K562 (cell line): ENCODE data around the gene PPP6R3. TPM values are rescaled to one million over a fixed set of nuclear protein-coding genes. Genes with fewer than 3 reads are reported as not detected.

Experiments used
- ATAC-seq: fragments of 200-7000 bp; cut with Tn5 transposase; 3 replicates; pipeline ENCODE4 v1.9.1; 2020; ENCODE audit warnings: moderate library complexity
- BruUV-seq: library from RNA; stranded (reverse); fragments of 400-500 nt; replicated peaks from 2 replicates; lab custom pipeline; 2021; lab: Mats Ljungman, UMichigan
- CTCF ChIA-PET: fragments of 300-600 bp; formaldehyde crosslinking; extraction: SDS; loops from one replicate; lab custom pipeline; 2021; ENCODE audit warnings: low intra/inter-chr PET ratio; lab: Yijun Ruan, JAX
- POLR2A ChIA-PET: fragments of 300-600, 350-650 bp; sonication (Branson Sonifier 250); formaldehyde crosslinking; extraction: SDS; loops from one replicate; lab custom pipeline; 2021; ENCODE audit warnings: antibody characterized with exemption, inconsistent platforms; lab: Yijun Ruan, JAX
- DNase-seq, 4 experiments: peaks; one replicate each; pipeline versions ENCODE4 v3.0.0 to v3.0.0-alpha.2; 2011 to 2018; ENCODE audit warnings: low spot score in 3 of 4, mixed read lengths in 3 of 4; ENCODE audit errors: extremely low read depth in 1 of 4
- FAIRE-seq: peaks from 2 replicates; lab custom pipeline; 2011; peaks lifted over from hg19 to GRCh38; lab: Jason Lieb, UNC
- H2AFZ ChIP-seq: 2 replicates; pipeline ENCODE4 v1.6.0; 2011; ENCODE audit warnings: low read depth, low read length, control low read depth, inconsistent platforms
- H3K27ac ChIP-seq: fragments of 200-600 bp; 3 replicates; pipeline ENCODE4 v1.8.0; 2011; ENCODE audit warnings: low read depth, mild to moderate bottlenecking, control low read depth, inconsistent platforms, low read length, moderate library complexity, mixed read lengths; ENCODE audit errors: extremely low read depth
- H3K27me3 ChIP-seq, 2 experiments: fragments of 300-600 bp in 1 of 2; 2 replicates in 1 of 2; 3 replicates in 1 of 2; pipeline versions ENCODE4 v1.6.0 to v1.8.0; 2011; ENCODE audit warnings: inconsistent platforms in 2 of 2, low read length in 2 of 2, mild to moderate bottlenecking in 1 of 2, mixed read lengths in 1 of 2, moderate library complexity in 1 of 2; ENCODE audit not compliant: control insufficient read depth in 2 of 2, insufficient read depth in 2 of 2
- H3K36me3 ChIP-seq: fragments of 300-600 bp; 3 replicates; pipeline ENCODE4 v1.8.0; 2011; ENCODE audit warnings: mild to moderate bottlenecking, low read length, inconsistent platforms; ENCODE audit not compliant: control insufficient read depth, insufficient read depth
- H3K4me1 ChIP-seq, 2 experiments: fragments of 200-600 bp in 1 of 2; replicated peaks in 1 of 2; 2 replicates in 1 of 2; 3 replicates in 1 of 2; pipeline versions ENCODE4 v1.5.1 to v1.8.0; 2011; ENCODE audit warnings: inconsistent platforms in 2 of 2, low read length in 2 of 2, mild to moderate bottlenecking in 1 of 2, mixed read lengths in 1 of 2, moderate library complexity in 1 of 2; ENCODE audit not compliant: control insufficient read depth in 2 of 2, insufficient read depth in 2 of 2
- H3K4me2 ChIP-seq: 2 replicates; pipeline ENCODE4 v1.6.1; 2011; ENCODE audit warnings: low read length, control low read depth, inconsistent platforms, mixed read lengths; ENCODE audit not compliant: insufficient read depth
- H3K4me3 ChIP-seq: fragments of 200-600 bp; sonication (generic), shearing (Covaris generic); 2 replicates; pipeline ENCODE4 v1.5.1; 2016; ENCODE audit warnings: control low read depth, inconsistent platforms
- H3K79me2 ChIP-seq: fragments of 200-600 bp; 3 replicates; pipeline ENCODE4 v1.8.0; 2011; ENCODE audit warnings: low read length, inconsistent platforms; ENCODE audit not compliant: control insufficient read depth, insufficient read depth
- H3K9ac ChIP-seq, 2 experiments: 2 replicates each; pipeline versions ENCODE4 v1.6.0 to v1.6.1; 2011; ENCODE audit warnings: low read depth in 2 of 2, low read length in 2 of 2, control low read depth in 1 of 2, inconsistent platforms in 1 of 2, mild to moderate bottlenecking in 1 of 2, mixed read lengths in 1 of 2; ENCODE audit not compliant: insufficient read depth in 1 of 2
- H3K9me1 ChIP-seq: one replicate; pipeline ENCODE4 v1.6.0; 2011; ENCODE audit warnings: inconsistent platforms, mild to moderate bottlenecking, low read length, moderate library complexity; ENCODE audit not compliant: control insufficient read depth, insufficient read depth
- H3K9me3 ChIP-seq: replicated peaks from 2 replicates; pipeline ENCODE4 v1.5.1; 2011; ENCODE audit warnings: low read depth, low read length, inconsistent platforms; ENCODE audit not compliant: control insufficient read depth, insufficient read depth
- H4K20me1 ChIP-seq: replicated peaks from 2 replicates; pipeline ENCODE4 v1.6.1; 2011; ENCODE audit warnings: low read length, inconsistent platforms, mixed read lengths; ENCODE audit not compliant: control insufficient read depth, insufficient read depth
- E2F8 ChIP-seq: fragments of 450-650 bp; IDR thresholded peaks from 2 replicates; pipeline ENCODE4 v1.7.1; 2018; ENCODE audit warnings: mild to moderate bottlenecking, low read depth; ENCODE audit not compliant: partially characterized antibody
- FOXP1 ChIP-seq: sonication (generic); formaldehyde crosslinking; IDR thresholded peaks from 2 replicates; pipeline ENCODE4 v1.8.0; 2022; ENCODE audit warnings: mild to moderate bottlenecking, missing genetic modification reagents
- MAX ChIP-seq: sonication (generic); formaldehyde crosslinking; IDR thresholded peaks from 2 replicates; pipeline ENCODE4 v1.9.0; 2022; ENCODE audit warnings: mild to moderate bottlenecking, missing genetic modification reagents
- MCM3 ChIP-seq: fragments of 450-650 bp; IDR thresholded peaks from 2 replicates; pipeline ENCODE4 v1.6.1; 2016
- MTA1 ChIP-seq: fragments of 450-650 bp; IDR thresholded peaks from 2 replicates; pipeline ENCODE4 v1.6.1; 2017; ENCODE audit warnings: borderline replicate concordance
- PPARD ChIP-seq: fragments of 250-450 bp; sonication (Bioruptor Pico); IDR thresholded peaks from 2 replicates; pipeline ENCODE4 v1.8.0; 2022; ENCODE audit warnings: inconsistent platforms, mild to moderate bottlenecking, moderate library complexity
- SUPT5H ChIP-seq: fragments of 450-650 bp; IDR thresholded peaks from 2 replicates; pipeline ENCODE4 v1.6.1; 2016
- TARDBP ChIP-seq: fragments of 450-650 bp; IDR thresholded peaks from 2 replicates; pipeline ENCODE4 v1.6.1; 2016
- ZBTB34 ChIP-seq: fragments of 250-450 bp; sonication (Bioruptor Pico); IDR thresholded peaks from 2 replicates; pipeline ENCODE4 v1.8.0; 2021; ENCODE audit warnings: mild to moderate bottlenecking, moderate library complexity
- ZNF197 ChIP-seq: fragments of 200-800 bp; sonication (Bioruptor generic); IDR thresholded peaks from 2 replicates; pipeline ENCODE4 v1.6.1; 2016; ENCODE audit warnings: low read depth, missing genetic modification characterization, missing compliant biosample characterization
- ZNF436 ChIP-seq: fragments of 250-450, 450-650 bp; sonication (Bioruptor Pico); formaldehyde crosslinking; IDR thresholded peaks from 2 replicates; pipeline ENCODE4 v1.7.0; 2020; ENCODE audit warnings: mild to moderate bottlenecking
- ZNF551 ChIP-seq: fragments of 250-450 bp; sonication (Bioruptor Pico); IDR thresholded peaks from 2 replicates; pipeline ENCODE4 v1.5.0; 2021; ENCODE audit warnings: mild to moderate bottlenecking, moderate library complexity
- WGBS: fragments of 100-300 bp; shearing (Covaris generic); methylation state at CpG from one replicate; pipeline ENCODE4 v1.1.6; 2016; ENCODE audit warnings: low coverage, mixed read lengths; ENCODE audit not compliant: insufficient coverage; ENCODE audit errors: missing lambda C conversion rate; 5-methylcytosine and 5-hydroxymethylcytosine counted together
- in situ Hi-C: fragments of 300-500 bp; cut with MboI; formaldehyde crosslinking; loops from 4 replicates; pipeline ENCODE4 v1.15.0; 2018; ENCODE audit warnings: inconsistent platforms, mixed read lengths
- intact Hi-C: fragments of 100-400 bp; cut with micrococcal nuclease; formaldehyde crosslinking; loops from 2 replicates; pipeline ENCODE4 v1.14.2; 2022
- polyA plus RNA-seq, 8 experiments: library from polyadenylated mRNA; depleted of rRNA in 4 of 8; stranded (reverse) in 5 of 8; unstranded in 3 of 8; fragments of >200 nt; fragmentation: Nextera tagmentation in 2 of 8; fragmentation: Illumina TruSeq in 1 of 8; extraction: Ambion mirVana in 2 of 8; extraction: Trizol in 1 of 8; gene quantifications; 2 replicates each; pipeline versions ENCODE4 v1.2.1 to v1.2.3, GENCODE V29; 2011 to 2014; ENCODE audit warnings: inconsistent platforms in 1 of 8, missing spikeins in 1 of 8
- total RNA-seq, 7 experiments: library from RNA; depleted of rRNA in 6 of 7; stranded (reverse); fragments of >200 nt in 6 of 7; fragmentation: Illumina TruSeq in 2 of 7; extraction: Trizol in 2 of 7; gene quantifications; 2 replicates each; pipeline versions ENCODE4 v1.2.1 to v1.2.3, GENCODE V29; 2011 to 2021; ENCODE audit warnings: low replicate concordance in 1 of 7

PPP6R3 gene
- total and polyA plus RNA-seq, 9 of the 15 experiments (the other 6 are each of a cell fraction or from before 2014, with no cell fraction given) = 20.3 to 117 (median 80.6) TPM

GRCh38 chr11:68596231-68596630, 135.7 kb downstream of the PPP6R3 start:
- no peak for TF ChIP-seq FOXP1 (CRISPR knock-in tag)
- TF ChIP-seq PPARD (CRISPR knock-in tag) = no peak
- Histone ChIP-seq H3K27me3 (no peaks in the 10 kb centered on the region), H3K9ac (no peak overlapping the region), H3K79me2 (no peaks in the 10 kb centered on the region), H3K27ac (no peak overlapping the region), H3K9me3 (no peaks in the 10 kb centered on the region), H2AFZ (no peak overlapping the region), H3K36me3 (peaks cover 91% of the 10 kb centered on the region), H3K4me1 (no peaks in the 10 kb centered on the region), H3K9me1 (peaks cover 4% of the 10 kb centered on the region), H3K4me2 (no peak overlapping the region), H4K20me1 (no peaks in the 10 kb centered on the region), H3K4me3 (no peak overlapping the region)
- FAIRE-seq (no peak), DNase-seq (no peak), ATAC-seq (no peak)
- intact Hi-C loops (no loop called here), in situ Hi-C loops (no loop called here)
- ChIA-PET POLR2A (interaction anchor here (1.2 kb wide), 1 partner anchor 10 kb away, joined by 3 read pairs; no protein-coding TSS in a partner anchor), CTCF (no interaction called here)
- whole genome bisulfite sequencing = 93% methylated on average over 4 of the region's 4 CpGs
- no TSS peak for BruUV-seq

- Histone ChIP-seq H3K4me2 (no peak overlapping the region), H3K4me3 (no peak overlapping the region), H2AFZ (no peak overlapping the region), H3K36me3 (peaks cover 91% of the 10 kb centered on the region), H3K27ac (no peak overlapping the region), H3K9me1 (peaks cover 4% of the 10 kb centered on the region), H3K27me3 (no peaks in the 10 kb centered on the region), H3K9me3 (no peaks in the 10 kb centered on the region), H3K79me2 (no peaks in the 10 kb centered on the region), H3K9ac (no peak overlapping the region), H3K4me1 (no peaks in the 10 kb centered on the region), H4K20me1 (no peaks in the 10 kb centered on the region)
- POLR2A ChIA-PET = no interaction called here
- ATAC-seq = no peak
- CTCF ChIA-PET = no interaction called here
- no peak for DNase-seq
- in situ Hi-C loops (no loop called here), intact Hi-C loops (no loop called here)
- WGBS = 94% methylated on average over 7 of the region's 7 CpGs
- no peak for FAIRE-seq
- no TSS peak for BruUV-seq
- TF ChIP-seq MCM3 (no peak), MAX (no peak), TARDBP (no peak), SUPT5H (no peak), ZNF197 (CRISPR knock-in tag) (no peak), ZBTB34 (CRISPR knock-in tag) (no peak), E2F8 (no peak), ZNF551 (CRISPR knock-in tag) (no peak), ZNF436 (CRISPR knock-in tag) (no peak), MTA1 (no peak)
Measured at GRCh38 chr11:68598816-68599653, 138.5 kb downstream of the PPP6R3 start.
